ENCODE measurements around the gene CRTC1. TPM values are rescaled to one million over a fixed set of nuclear protein-coding genes. Genes with fewer than 3 reads are reported as not detected.

CRTC1 gene
- total RNA-seq, 4 donors from 2014 or later: 2.4 to 17.5 (median 6.7) TPM

DNA sequence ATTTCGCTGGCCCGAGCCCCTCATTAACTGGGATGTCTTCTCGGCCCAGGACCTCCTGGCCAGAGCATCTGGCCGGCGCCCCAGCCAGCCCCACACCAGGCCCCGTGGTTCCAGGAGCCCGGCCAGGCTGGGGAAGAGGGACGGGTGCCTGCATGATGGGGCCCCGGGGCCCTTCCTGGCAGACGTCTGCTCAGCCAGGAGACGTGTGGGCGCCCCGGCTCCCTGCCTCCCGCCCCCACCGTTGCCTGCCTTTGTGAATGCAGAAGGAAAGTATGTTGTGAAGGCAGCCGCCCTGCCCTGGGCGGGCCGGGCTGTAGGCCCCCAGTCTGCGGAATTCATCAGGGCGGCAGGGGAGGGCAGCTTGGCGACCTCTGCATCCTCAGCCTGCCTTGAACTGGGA, 112.1 kb downstream of the CRTC1 start:
- Histone ChIP-seq H3K9me3 (no peaks in the 10 kb centered on the region), H3K27me3 (peaks cover 7 to 16% of the 10 kb centered on the region in 2 donors), H3K36me3 (no peaks in the 10 kb centered on the region), H3K4me1 (peaks cover 0 to 8% of the 10 kb centered on the region in 2 donors), H3K4me3 (no peak overlapping the region), H3K27ac (no peak overlapping the region)
- TF ChIP-seq, protein P1, sequence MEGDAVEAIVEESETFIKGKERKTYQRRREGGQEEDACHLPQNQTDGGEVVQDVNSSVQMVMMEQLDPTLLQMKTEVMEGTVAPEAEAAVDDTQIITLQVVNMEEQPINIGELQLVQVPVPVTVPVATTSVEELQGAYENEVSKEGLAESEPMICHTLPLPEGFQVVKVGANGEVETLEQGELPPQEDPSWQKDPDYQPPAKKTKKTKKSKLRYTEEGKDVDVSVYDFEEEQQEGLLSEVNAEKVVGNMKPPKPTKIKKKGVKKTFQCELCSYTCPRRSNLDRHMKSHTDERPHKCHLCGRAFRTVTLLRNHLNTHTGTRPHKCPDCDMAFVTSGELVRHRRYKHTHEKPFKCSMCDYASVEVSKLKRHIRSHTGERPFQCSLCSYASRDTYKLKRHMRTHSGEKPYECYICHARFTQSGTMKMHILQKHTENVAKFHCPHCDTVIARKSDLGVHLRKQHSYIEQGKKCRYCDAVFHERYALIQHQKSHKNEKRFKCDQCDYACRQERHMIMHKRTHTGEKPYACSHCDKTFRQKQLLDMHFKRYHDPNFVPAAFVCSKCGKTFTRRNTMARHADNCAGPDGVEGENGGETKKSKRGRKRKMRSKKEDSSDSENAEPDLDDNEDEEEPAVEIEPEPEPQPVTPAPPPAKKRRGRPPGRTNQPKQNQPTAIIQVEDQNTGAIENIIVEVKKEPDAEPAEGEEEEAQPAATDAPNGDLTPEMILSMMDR (IDR thresholded peaks at IDR 0.05): no peak
- no peak for TF ChIP-seq POLR2A (IDR thresholded peaks at IDR 0.05)
- DNase-seq: no peak
- intact Hi-C loops (cut with DNase I; ENCODE audit: low total_unique reads): no loop called here

DNA sequence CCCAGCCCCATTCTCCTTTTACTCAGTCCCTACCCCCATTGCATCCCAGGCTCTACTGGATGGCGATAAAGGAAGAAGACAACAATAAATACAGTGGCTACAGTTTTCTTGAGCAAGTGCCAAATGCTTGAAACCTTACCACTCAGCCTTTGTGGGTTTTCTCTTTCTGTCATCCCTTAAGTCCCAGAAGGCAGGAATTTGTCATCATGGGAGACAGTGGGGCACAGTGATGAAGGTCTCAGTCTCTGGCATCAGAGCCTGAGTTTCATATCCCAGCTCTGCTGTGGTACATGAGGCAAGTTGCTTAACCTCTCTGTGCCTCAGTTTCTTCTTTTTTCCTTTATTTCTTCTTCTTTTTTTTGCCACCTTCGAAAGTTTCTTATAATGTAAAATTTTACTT, 112.8 kb downstream of the CRTC1 start:
- Histone ChIP-seq H3K4me1 (peaks cover 0 to under 1% of the 10 kb centered on the region in 2 donors), H3K36me3 (no peaks in the 10 kb centered on the region), H3K27me3 (peaks cover 0 to 9% of the 10 kb centered on the region in 2 donors), H3K9me3 (no peaks in the 10 kb centered on the region), H3K27ac (no peak overlapping the region), H3K4me3 (no peak overlapping the region)
- DNase-seq: no peak
- intact Hi-C loops (cut with DNase I; ENCODE audit: low total_unique reads): no loop called here
- TF ChIP-seq POLR2A (IDR thresholded peaks at IDR 0.05): no peak
- TF ChIP-seq, protein P1 (IDR thresholded peaks at IDR 0.05): no peak

DNA sequence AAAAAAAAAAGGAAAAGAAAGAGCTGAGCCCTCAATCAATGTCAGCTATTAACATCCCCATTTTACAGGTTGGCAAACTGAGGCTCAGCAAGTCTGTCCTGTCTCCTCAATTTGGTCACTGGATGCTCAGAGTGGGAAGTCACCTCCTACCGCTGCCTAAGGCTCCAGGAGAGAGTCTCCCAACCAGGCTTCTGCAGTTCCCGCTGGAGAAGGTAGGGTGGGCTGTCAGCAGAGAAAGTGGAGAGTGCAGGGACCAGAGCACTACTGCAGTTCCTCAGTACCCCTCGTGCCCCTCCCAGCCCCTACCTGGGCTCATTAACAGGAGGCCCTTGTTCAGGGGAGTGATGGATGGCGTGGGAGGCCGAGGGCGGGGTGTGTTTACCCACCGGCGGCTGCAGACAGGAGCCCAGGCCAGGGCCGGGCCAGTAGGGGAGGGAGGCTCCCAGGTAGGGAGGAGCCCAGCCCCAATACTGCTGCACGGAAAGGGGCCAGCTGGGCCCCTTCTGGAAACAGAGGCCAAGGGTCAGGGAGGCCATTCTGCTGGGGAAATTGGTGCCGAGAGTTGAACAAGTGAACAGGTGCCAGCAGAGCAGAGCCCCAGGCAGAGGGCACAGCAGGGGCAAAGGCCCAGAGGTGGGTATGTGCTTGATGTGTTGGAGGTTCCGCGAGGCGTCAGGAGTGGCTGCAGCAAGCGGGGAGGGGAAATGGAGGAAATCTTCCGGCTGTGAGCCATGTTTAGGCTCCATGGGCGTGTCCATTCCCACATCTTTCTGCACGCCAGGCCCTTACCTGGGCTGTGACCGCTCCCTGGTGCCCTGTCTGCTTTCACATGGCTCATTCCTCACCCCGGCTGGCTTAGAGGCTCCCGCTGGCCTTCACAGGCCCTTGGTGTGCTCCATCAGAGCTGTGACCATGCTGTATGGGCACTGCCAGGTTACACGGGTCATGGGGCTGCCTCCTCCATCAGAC, 115.2 kb downstream of the CRTC1 start:
- no peak for DNase-seq
- H3K4me1 ChIP-seq: no peaks in the 10 kb centered on the region
- H3K4me3 ChIP-seq: no peak overlapping the region
- no peaks in the 10 kb centered on the region for H3K36me3 ChIP-seq
- H3K27me3 ChIP-seq: no peaks in the 10 kb centered on the region
- intact Hi-C loops (cut with DNase I; ENCODE audit: low total_unique reads): no loop called here
- H3K27ac ChIP-seq: no peak overlapping the region
- H3K9me3 ChIP-seq: no peaks in the 10 kb centered on the region
- TF ChIP-seq, protein P1 (IDR thresholded peaks at IDR 0.05): no peak
- no peak for TF ChIP-seq POLR2A (IDR thresholded peaks at IDR 0.05)

DNA sequence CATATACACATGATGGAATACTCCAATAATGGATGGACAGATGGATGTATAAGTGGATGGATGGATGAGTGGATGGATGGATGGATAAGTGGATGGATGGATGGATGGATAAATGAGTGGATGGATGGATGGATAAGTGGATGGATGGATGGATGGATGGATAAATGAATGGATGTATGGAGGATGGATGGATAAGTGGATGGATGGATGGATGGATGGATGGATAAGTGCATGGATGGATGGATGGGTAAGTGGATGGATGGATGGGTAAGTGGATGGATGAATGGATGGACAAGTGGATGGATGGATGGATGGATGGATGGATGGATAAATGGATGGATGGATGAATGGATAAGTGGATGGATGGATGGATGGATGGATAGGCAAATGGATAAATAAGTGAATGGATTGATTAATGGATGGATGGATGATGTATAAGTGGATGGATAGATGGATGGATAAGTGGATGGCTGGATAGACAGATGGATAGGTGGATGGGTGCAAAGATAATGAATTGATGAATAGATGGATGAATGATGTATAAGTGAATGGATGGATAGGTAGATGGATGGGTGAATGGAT, 116.0 kb downstream of the CRTC1 start:
- no peak overlapping the region for H3K27ac ChIP-seq
- intact Hi-C loops (cut with DNase I; ENCODE audit: low total_unique reads): no loop called here
- H3K4me1 ChIP-seq: no peaks in the 10 kb centered on the region
- no peak overlapping the region for H3K4me3 ChIP-seq
- no peaks in the 10 kb centered on the region for H3K9me3 ChIP-seq
- DNase-seq: no peak
- no peak for TF ChIP-seq POLR2A (IDR thresholded peaks at IDR 0.05)
- TF ChIP-seq, protein P1 (IDR thresholded peaks at IDR 0.05): no peak
- no peaks in the 10 kb centered on the region for H3K36me3 ChIP-seq
- no peaks in the 10 kb centered on the region for H3K27me3 ChIP-seq

DNA sequence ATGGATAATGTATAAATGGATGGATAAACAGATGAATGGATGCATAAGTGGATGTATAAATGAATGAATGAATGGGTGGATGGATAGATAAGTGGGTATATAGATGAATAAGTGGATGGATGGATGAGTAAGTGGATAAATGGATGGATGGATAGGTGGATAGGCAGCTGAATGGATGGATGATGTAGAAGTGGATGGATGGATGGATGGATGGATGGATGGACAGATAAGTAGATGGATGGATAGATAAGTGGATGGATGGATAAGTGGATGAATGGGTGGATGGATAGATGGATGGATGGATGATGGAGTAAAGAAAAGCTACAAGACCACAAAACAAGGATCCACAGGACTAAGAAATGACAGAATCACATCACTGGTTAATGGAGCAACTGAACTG, 116.6 kb downstream of the CRTC1 start:
- Histone ChIP-seq H3K27me3 (no peaks in the 10 kb centered on the region), H3K4me1 (no peaks in the 10 kb centered on the region), H3K4me3 (no peak overlapping the region), H3K9me3 (no peaks in the 10 kb centered on the region), H3K27ac (no peak overlapping the region), H3K36me3 (no peaks in the 10 kb centered on the region)
- DNase-seq: no peak
- intact Hi-C loops (cut with DNase I; ENCODE audit: low total_unique reads): no loop called here
- TF ChIP-seq POLR2A (IDR thresholded peaks at IDR 0.05): no peak
- TF ChIP-seq, protein P1 (IDR thresholded peaks at IDR 0.05): no peak

All from uterus (tissue), 4 donors.